Activated CD4-positive, alpha-beta memory T cell treated with anti-CD3 and anti-CD28 coated beads for 36 hours (primary cell): Measurements from ENCODE around the gene SEMA3F. TPM values are rescaled to one million over a fixed set of nuclear protein-coding genes. Genes with fewer than 3 reads are reported as not detected.

Experiments used
- CTCF ChIA-PET: fragments of 350-600 bp; sonication (Branson Sonifier 250); formaldehyde crosslinking; loops from one replicate; lab custom pipeline; 2021; ENCODE audit warnings: antibody characterized with exemption, inconsistent platforms; lab: Charles Lee
- POLR2A ChIA-PET: fragments of 350-600 bp; sonication (Branson Sonifier 250); formaldehyde crosslinking; loops from one replicate; lab custom pipeline; 2021; ENCODE audit warnings: antibody characterized with exemption; lab: Charles Lee
- DNase-seq: peaks from one replicate; pipeline ENCODE4 v3.0.0-alpha.2; 2020
- H3K27ac Mint-ChIP-seq: one replicate; pipeline ENCODE4 v1.8.0; 2021; ENCODE audit warnings: mixed read lengths
- H3K27me3 Mint-ChIP-seq: one replicate; pipeline ENCODE4 v1.8.0; 2021; ENCODE audit warnings: mixed read lengths
- H3K36me3 Mint-ChIP-seq: one replicate; pipeline ENCODE4 v1.8.0; 2021; ENCODE audit warnings: mixed read lengths
- H3K4me1 Mint-ChIP-seq: one replicate; pipeline ENCODE4 v1.8.0; 2021; ENCODE audit warnings: low read depth, mixed read lengths
- H3K4me3 Mint-ChIP-seq: one replicate; pipeline ENCODE4 v1.8.0; 2021; ENCODE audit warnings: mild to moderate bottlenecking, mixed read lengths
- H3K9me3 Mint-ChIP-seq: one replicate; pipeline ENCODE4 v1.8.0; 2021; ENCODE audit warnings: mixed read lengths
- intact Hi-C: fragments of 100-400 bp; cut with micrococcal nuclease; formaldehyde crosslinking; loops from one replicate; pipeline ENCODE4 v1.15.1; 2023
- total RNA-seq, 2 experiments: library from RNA; stranded (reverse); gene quantifications; one replicate each; pipeline ENCODE4 v1.2.3, GENCODE V29; 2021

The SEMA3F gene
- total RNA-seq, 2 experiments from 2014 or later = 0.17 to 0.19 TPM

- POLR2A ChIA-PET = no interaction called here
- peaks cover 4% of the 10 kb centered on the region for H3K36me3 Mint-ChIP-seq
- no peak overlapping the region for H3K4me3 Mint-ChIP-seq
- H3K27ac Mint-ChIP-seq = no peak overlapping the region
- intact Hi-C loops = loop anchor here (5.0 kb wide), 1 partner anchor 149 kb away; no protein-coding TSS in a partner anchor
- no peak for DNase-seq
- H3K9me3 Mint-ChIP-seq = no peaks in the 10 kb centered on the region
- no peaks in the 10 kb centered on the region for H3K4me1 Mint-ChIP-seq
- H3K27me3 Mint-ChIP-seq = no peaks in the 10 kb centered on the region
- CTCF ChIA-PET = interaction anchor here (1.4 kb wide), 1 partner anchor 66 kb away, joined by 3 read pairs; no protein-coding TSS in a partner anchor
These were observed 31.6 kb upstream of the SEMA3F start for GRCh38 chr3:50123394-50124051.

DNA sequence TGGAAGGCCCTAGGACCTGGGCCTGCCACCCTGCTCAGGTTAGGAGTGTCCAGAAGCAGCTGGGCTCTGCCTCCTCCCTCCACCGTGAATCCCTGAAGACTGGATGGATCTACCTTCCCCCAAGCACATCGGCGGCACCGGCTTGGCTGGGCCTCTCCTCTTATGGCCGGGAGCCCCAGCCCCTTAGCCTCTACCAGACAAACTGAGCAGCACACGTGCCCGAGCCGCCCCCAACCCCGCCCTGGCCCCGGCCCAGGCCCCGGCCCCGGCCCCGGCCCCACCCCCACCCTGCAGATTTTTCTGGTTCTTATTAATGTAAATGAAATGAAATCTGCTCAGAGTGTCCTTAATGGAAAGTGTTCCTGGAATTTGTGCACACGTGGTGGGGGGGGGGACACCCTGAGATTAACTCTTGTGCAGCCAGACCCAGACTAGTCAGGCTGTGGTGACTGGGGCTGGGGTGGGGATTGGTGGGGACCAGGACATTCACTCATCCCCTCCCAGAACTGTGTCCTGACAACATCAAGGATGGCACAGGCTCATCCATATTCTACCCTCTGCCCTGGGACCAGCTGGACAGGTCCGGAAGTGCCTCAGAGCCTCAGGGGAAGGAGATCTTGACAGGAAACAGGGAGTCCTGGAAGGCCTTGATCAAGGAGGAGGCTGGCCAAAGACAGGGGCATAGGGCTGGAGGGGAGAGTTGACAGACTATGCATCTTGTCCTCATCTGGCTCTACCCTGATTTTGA, 30.9 kb upstream of the SEMA3F start:
- H3K36me3 Mint-ChIP-seq = peaks cover 3% of the 10 kb centered on the region
- POLR2A ChIA-PET = no interaction called here
- no peak for DNase-seq
- H3K27me3 Mint-ChIP-seq = no peaks in the 10 kb centered on the region
- intact Hi-C loops = loop anchor here (5.0 kb wide), 1 partner anchor 148 kb away; no protein-coding TSS in a partner anchor
- CTCF ChIA-PET = no interaction called here
- no peak overlapping the region for H3K27ac Mint-ChIP-seq
- H3K4me3 Mint-ChIP-seq = no peak overlapping the region
- no peaks in the 10 kb centered on the region for H3K9me3 Mint-ChIP-seq
- no peaks in the 10 kb centered on the region for H3K4me1 Mint-ChIP-seq

DNA sequence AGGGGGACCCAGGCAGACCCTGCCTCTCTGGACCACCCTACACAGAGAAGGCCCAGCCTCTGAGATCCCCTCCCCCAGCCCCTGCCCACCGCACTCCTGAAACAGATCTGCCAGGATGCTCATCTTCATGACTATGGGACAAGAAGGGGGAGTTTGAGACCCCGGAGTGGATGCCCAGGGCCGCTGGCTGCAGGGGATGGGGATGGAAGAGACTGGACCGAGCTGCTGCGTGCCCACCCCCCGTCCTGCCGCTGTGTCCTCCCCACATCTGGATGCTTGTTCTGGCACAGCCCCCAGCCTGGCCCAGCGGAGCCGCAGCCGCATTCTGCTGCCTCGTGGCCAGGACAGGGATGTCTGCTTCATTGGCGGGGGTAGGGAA, 30.3 kb upstream of the SEMA3F start:
- Mint-ChIP-seq H3K4me1 (no peaks in the 10 kb centered on the region), H3K4me3 (no peak overlapping the region), H3K36me3 (peaks cover 1% of the 10 kb centered on the region), H3K27ac (no peak overlapping the region), H3K27me3 (no peaks in the 10 kb centered on the region), H3K9me3 (no peaks in the 10 kb centered on the region)
- intact Hi-C loops = loop anchor here (5.0 kb wide), 1 partner anchor 148 kb away; no protein-coding TSS in a partner anchor
- POLR2A ChIA-PET = no interaction called here
- DNase-seq = no peak
- CTCF ChIA-PET = no interaction called here

- DNase-seq = no peak
- no peaks in the 10 kb centered on the region for H3K36me3 Mint-ChIP-seq
- ChIA-PET CTCF (no interaction called here), POLR2A (no interaction called here)
- no peaks in the 10 kb centered on the region for H3K27me3 Mint-ChIP-seq
- no peak overlapping the region for H3K27ac Mint-ChIP-seq
- H3K4me1 Mint-ChIP-seq = no peaks in the 10 kb centered on the region
- H3K4me3 Mint-ChIP-seq = no peak overlapping the region
- intact Hi-C loops = no loop called here
- no peaks in the 10 kb centered on the region for H3K9me3 Mint-ChIP-seq
These were observed 29.4 kb upstream of the SEMA3F start for GRCh38 chr3:50125541-50126286.

- CTCF ChIA-PET = no interaction called here
- H3K27me3 Mint-ChIP-seq = no peaks in the 10 kb centered on the region
- intact Hi-C loops = no loop called here
- POLR2A ChIA-PET = no interaction called here
- H3K9me3 Mint-ChIP-seq = no peaks in the 10 kb centered on the region
- no peak for DNase-seq
- H3K4me1 Mint-ChIP-seq = no peaks in the 10 kb centered on the region
- no peak overlapping the region for H3K4me3 Mint-ChIP-seq
- no peak overlapping the region for H3K27ac Mint-ChIP-seq
- no peaks in the 10 kb centered on the region for H3K36me3 Mint-ChIP-seq
These were observed 28.6 kb upstream of the SEMA3F start for GRCh38 chr3:50126287-50127211.

DNA sequence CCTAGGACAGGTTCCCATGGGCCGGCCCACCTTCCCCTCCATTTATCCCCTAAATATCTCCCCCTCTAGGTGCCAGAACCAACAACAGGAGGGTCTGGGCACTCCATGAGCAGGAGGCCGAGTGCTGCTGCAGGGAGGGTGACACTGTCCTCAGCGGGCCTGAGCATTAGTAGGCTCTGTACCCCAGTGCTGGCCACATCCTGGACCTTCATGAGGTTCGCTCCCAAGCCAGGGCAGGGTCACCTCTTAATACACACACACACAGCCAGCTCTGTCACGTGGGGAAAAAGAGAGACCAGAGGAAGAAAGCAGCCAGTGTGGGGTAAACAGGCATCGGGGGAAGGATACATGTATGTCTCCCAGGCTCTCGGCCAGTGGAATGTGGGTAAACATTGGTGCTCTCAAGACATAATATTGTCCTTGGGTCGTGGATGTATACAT, 27.9 kb upstream of the SEMA3F start:
- no peak overlapping the region for H3K4me3 Mint-ChIP-seq
- H3K9me3 Mint-ChIP-seq = no peaks in the 10 kb centered on the region
- POLR2A ChIA-PET = no interaction called here
- no peaks in the 10 kb centered on the region for H3K4me1 Mint-ChIP-seq
- no peak overlapping the region for H3K27ac Mint-ChIP-seq
- intact Hi-C loops = no loop called here
- H3K27me3 Mint-ChIP-seq = no peaks in the 10 kb centered on the region
- DNase-seq = no peak
- no peaks in the 10 kb centered on the region for H3K36me3 Mint-ChIP-seq
- CTCF ChIA-PET = no interaction called here

GRCh38 chr3:50128001-50128400, 27.1 kb upstream of the SEMA3F start:
- no peaks in the 10 kb centered on the region for H3K4me1 Mint-ChIP-seq
- POLR2A ChIA-PET = no interaction called here
- CTCF ChIA-PET = no interaction called here
- H3K27me3 Mint-ChIP-seq = no peaks in the 10 kb centered on the region
- no peak for DNase-seq
- H3K27ac Mint-ChIP-seq = no peak overlapping the region
- no peak overlapping the region for H3K4me3 Mint-ChIP-seq
- no peaks in the 10 kb centered on the region for H3K36me3 Mint-ChIP-seq
- intact Hi-C loops = no loop called here
- H3K9me3 Mint-ChIP-seq = no peaks in the 10 kb centered on the region

- intact Hi-C loops = no loop called here
- Mint-ChIP-seq H3K27me3 (no peaks in the 10 kb centered on the region), H3K9me3 (no peaks in the 10 kb centered on the region), H3K27ac (no peak overlapping the region), H3K36me3 (no peaks in the 10 kb centered on the region), H3K4me1 (no peaks in the 10 kb centered on the region), H3K4me3 (no peak overlapping the region)
- ChIA-PET CTCF (no interaction called here), POLR2A (no interaction called here)
- DNase-seq = no peak
These were observed 24.7 kb upstream of the SEMA3F start for GRCh38 chr3:50130436-50130835.

DNA sequence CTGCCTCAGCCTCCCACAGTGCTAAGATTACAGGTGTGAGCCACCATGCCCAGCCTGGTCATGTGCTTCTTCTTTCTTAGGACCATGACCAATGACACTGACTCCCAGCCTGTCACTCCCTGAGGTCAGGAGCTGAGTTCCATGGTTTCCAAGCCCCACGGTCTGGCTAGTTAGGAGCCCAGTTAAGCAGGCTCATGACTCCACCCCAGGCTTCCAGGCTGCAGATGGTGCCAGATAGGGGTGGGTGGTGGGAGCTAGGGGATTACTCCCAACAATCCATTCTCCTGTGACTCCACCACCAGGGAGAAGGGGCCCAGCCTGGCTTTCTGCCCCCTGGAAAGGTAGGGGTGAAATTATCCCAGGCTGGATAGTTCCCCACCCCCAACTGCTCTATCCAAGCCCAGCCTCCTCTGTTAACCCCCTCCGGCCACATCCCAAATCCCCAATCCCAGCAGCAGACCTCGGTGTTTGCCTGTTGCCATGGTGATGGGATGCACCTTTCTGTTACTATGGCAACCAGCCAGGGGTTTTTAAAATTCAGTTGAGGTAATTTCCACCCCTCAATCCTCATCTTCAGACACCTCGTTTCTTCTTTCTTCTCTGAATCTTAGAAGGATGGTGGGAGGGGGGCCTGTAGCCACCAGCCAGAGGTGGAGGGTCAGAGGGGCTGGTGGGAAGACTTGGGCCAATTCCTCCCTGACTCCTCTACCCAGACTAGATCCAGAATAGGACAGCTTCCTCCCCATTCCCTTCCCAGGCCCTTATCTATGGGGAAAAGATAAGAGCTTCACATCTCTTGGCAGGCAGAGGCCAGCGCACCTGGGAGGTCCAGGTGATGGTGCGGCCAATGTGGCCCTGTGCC, 22.5 kb upstream of the SEMA3F start:
- CTCF ChIA-PET = interaction anchor here (0.7 to 1.8 kb wide), 2 partner anchors 10 to 134 kb away, joined by 3 to 5 read pairs; no protein-coding TSS in a partner anchor
- intact Hi-C loops = no loop called here
- Mint-ChIP-seq H3K4me3 (no peak overlapping the region), H3K27me3 (no peaks in the 10 kb centered on the region), H3K27ac (no peak overlapping the region), H3K4me1 (no peaks in the 10 kb centered on the region), H3K9me3 (no peaks in the 10 kb centered on the region), H3K36me3 (no peaks in the 10 kb centered on the region)
- POLR2A ChIA-PET = no interaction called here
- no peak for DNase-seq

- no peak overlapping the region for H3K4me3 Mint-ChIP-seq
- H3K27me3 Mint-ChIP-seq = no peaks in the 10 kb centered on the region
- no peak overlapping the region for H3K27ac Mint-ChIP-seq
- POLR2A ChIA-PET = no interaction called here
- DNase-seq = no peak
- CTCF ChIA-PET = interaction anchor here (1.5 kb wide), 1 partner anchor 11 kb away, joined by 5 read pairs; no protein-coding TSS in a partner anchor
- H3K4me1 Mint-ChIP-seq = peaks cover 4% of the 10 kb centered on the region
- no peaks in the 10 kb centered on the region for H3K9me3 Mint-ChIP-seq
- H3K36me3 Mint-ChIP-seq = no peaks in the 10 kb centered on the region
- intact Hi-C loops = no loop called here
These were observed 21.9 kb upstream of the SEMA3F start for GRCh38 chr3:50133283-50133615.

GRCh38 chr3:50134367-50134766, 20.8 kb upstream of the SEMA3F start:
- CTCF ChIA-PET = interaction anchor here (1.5 kb wide), 1 partner anchor 13 kb away, joined by 5 read pairs; no protein-coding TSS in a partner anchor
- DNase-seq = no peak
- Mint-ChIP-seq H3K4me1 (peaks cover 11% of the 10 kb centered on the region), H3K27me3 (no peaks in the 10 kb centered on the region), H3K9me3 (no peaks in the 10 kb centered on the region), H3K36me3 (no peaks in the 10 kb centered on the region), H3K27ac (no peak overlapping the region), H3K4me3 (no peak overlapping the region)
- POLR2A ChIA-PET = no interaction called here
- intact Hi-C loops = no loop called here
